Mesendoderm (in vitro differentiated cells): Measurements from ENCODE around the gene MCEMP1.

Experiments used
- DNase-seq: peaks from one replicate; pipeline ENCODE4 v3.0.0; 2013
- H2AK5ac ChIP-seq: 2 replicates; pipeline ENCODE4 v1.6.1; 2013; ENCODE audit warnings: low read length, inconsistent platforms
- H2BK120ac ChIP-seq: 2 replicates; pipeline ENCODE4 v1.6.1; 2013; ENCODE audit warnings: low read depth, mild to moderate bottlenecking, low read length, moderate library complexity, mixed read lengths
- H2BK15ac ChIP-seq: replicated peaks from 2 replicates; pipeline ENCODE4 v1.6.1; 2013; ENCODE audit warnings: low read depth, mild to moderate bottlenecking, moderate library complexity
- H2BK5ac ChIP-seq: 2 replicates; pipeline ENCODE4 v1.6.1; 2013; ENCODE audit warnings: low read length, inconsistent platforms
- H3K18ac ChIP-seq: 2 replicates; pipeline ENCODE4 v1.6.1; 2013; ENCODE audit warnings: mild to moderate bottlenecking, low read length, mixed read lengths
- H3K23ac ChIP-seq: one replicate; pipeline ENCODE4 v1.6.1; 2013; ENCODE audit warnings: low read length
- H3K27ac ChIP-seq: 2 replicates; pipeline ENCODE4 v1.5.1; 2013; ENCODE audit warnings: low read depth, mild to moderate bottlenecking, inconsistent platforms, low read length, moderate library complexity
- H3K27me3 ChIP-seq: 2 replicates; pipeline ENCODE4 v1.6.1; 2013; ENCODE audit warnings: low read length, control low read depth, mild to moderate bottlenecking, inconsistent platforms; ENCODE audit not compliant: insufficient read depth, poor library complexity
- H3K36me3 ChIP-seq: 2 replicates; pipeline ENCODE4 v1.6.1; 2013; ENCODE audit warnings: low read length, inconsistent platforms; ENCODE audit not compliant: control insufficient read depth, insufficient read depth
- H3K4ac ChIP-seq: one replicate; pipeline ENCODE4 v1.6.1; 2013; ENCODE audit warnings: low read depth, mild to moderate bottlenecking, low read length, moderate library complexity
- H3K4me1 ChIP-seq: 2 replicates; pipeline ENCODE4 v1.6.1; 2013; ENCODE audit warnings: low read depth, low read length, inconsistent platforms; ENCODE audit not compliant: control insufficient read depth
- H3K4me2 ChIP-seq: 2 replicates; pipeline ENCODE4 v1.6.1; 2013; ENCODE audit warnings: low read length
- H3K4me3 ChIP-seq: 2 replicates; pipeline ENCODE4 v1.5.1; 2013; ENCODE audit warnings: mild to moderate bottlenecking, low read length
- H3K56ac ChIP-seq: one replicate; pipeline ENCODE4 v1.6.1; 2013; ENCODE audit warnings: low read length
- H3K79me1 ChIP-seq: 2 replicates; pipeline ENCODE4 v1.6.1; 2013; ENCODE audit warnings: low read length, inconsistent platforms
- H3K79me2 ChIP-seq: 2 replicates; pipeline ENCODE4 v1.6.1; 2013; ENCODE audit warnings: mild to moderate bottlenecking, low read length; ENCODE audit not compliant: control insufficient read depth, insufficient read depth
- H3K9ac ChIP-seq: 2 replicates; pipeline ENCODE4 v1.6.1; 2013; ENCODE audit warnings: low read length, inconsistent platforms
- H4K5ac ChIP-seq: one replicate; pipeline ENCODE4 v1.6.1; 2013; ENCODE audit warnings: low read length
- H4K8ac ChIP-seq: one replicate; pipeline ENCODE4 v1.6.1; 2013; ENCODE audit warnings: low read depth, mild to moderate bottlenecking, control low read depth, low read length, moderate library complexity
- WGBS: extraction: QIAGEN DNeasy Blood & Tissue Kit; methylation state at CpG from one replicate; pipeline ENCODE4 v1.1.7; 2013; ENCODE audit warnings: low lambda C conversion rate, missing lambda C conversion rate; ENCODE audit not compliant: insufficient coverage; ENCODE audit errors: extremely low coverage; 5-methylcytosine and 5-hydroxymethylcytosine counted together

Gene MCEMP1

GRCh38 chr19:7691497-7691896, 14.6 kb downstream of the MCEMP1 start:
- H3K27me3 ChIP-seq = no peaks in the 10 kb centered on the region
- H2AK5ac ChIP-seq = no peak overlapping the region
- no peak overlapping the region for H3K56ac ChIP-seq

GRCh38 chr19:7692417-7693088, 15.7 kb downstream of the MCEMP1 start:
- H3K79me2 ChIP-seq = no peaks in the 10 kb centered on the region
- H3K56ac ChIP-seq = no peak overlapping the region
- H3K36me3 ChIP-seq = no peaks in the 10 kb centered on the region
- no peak for DNase-seq
- no peak overlapping the region for H3K23ac ChIP-seq
- no peak overlapping the region for H4K5ac ChIP-seq
- H3K9ac ChIP-seq = no peak overlapping the region
- H3K27me3 ChIP-seq = no peaks in the 10 kb centered on the region
- no peak overlapping the region for H2BK120ac ChIP-seq
- H3K4me3 ChIP-seq = no peak overlapping the region
- H3K4ac ChIP-seq = no peak overlapping the region
- no peak overlapping the region for H2BK15ac ChIP-seq
- H3K27ac ChIP-seq = no peak overlapping the region
- no peak overlapping the region for H4K8ac ChIP-seq
- no peaks in the 10 kb centered on the region for H3K79me1 ChIP-seq
- no peaks in the 10 kb centered on the region for H3K4me1 ChIP-seq
- H3K4me2 ChIP-seq = no peak overlapping the region
- no peak overlapping the region for H2BK5ac ChIP-seq
- 100% methylated on average over 4 of the region's 13 CpGs for WGBS
- no peak overlapping the region for H3K18ac ChIP-seq
- no peak overlapping the region for H2AK5ac ChIP-seq

More at GRCh38 chr19:7691497-7691896, 14.6 kb downstream of the MCEMP1 start:
- Histone ChIP-seq H4K8ac (no peak overlapping the region), H3K79me1 (no peaks in the 10 kb centered on the region), H3K4me1 (no peaks in the 10 kb centered on the region), H3K4me2 (no peak overlapping the region), H3K36me3 (no peaks in the 10 kb centered on the region), H3K4me3 (no peak overlapping the region), H3K79me2 (no peaks in the 10 kb centered on the region), H2BK5ac (no peak overlapping the region), H2BK15ac (no peak overlapping the region), H3K18ac (no peak overlapping the region), H3K27ac (no peak overlapping the region), H4K5ac (no peak overlapping the region), H3K4ac (no peak overlapping the region), H3K9ac (no peak overlapping the region), H2BK120ac (no peak overlapping the region), H3K23ac (no peak overlapping the region)
- no peak for DNase-seq

GRCh38 chr19:7694499-7694898, 17.6 kb downstream of the MCEMP1 start:
- Histone ChIP-seq H3K27ac (no peak overlapping the region), H3K27me3 (no peaks in the 10 kb centered on the region), H3K79me2 (no peaks in the 10 kb centered on the region), H4K8ac (no peak overlapping the region), H3K9ac (no peak overlapping the region), H3K79me1 (no peaks in the 10 kb centered on the region), H2BK5ac (no peak overlapping the region), H3K18ac (no peak overlapping the region), H3K36me3 (no peaks in the 10 kb centered on the region), H2BK120ac (no peak overlapping the region), H3K4ac (no peak overlapping the region), H3K56ac (no peak overlapping the region), H4K5ac (no peak overlapping the region), H3K23ac (no peak overlapping the region), H3K4me2 (no peak overlapping the region), H2AK5ac (no peak overlapping the region), H3K4me3 (no peak overlapping the region), H3K4me1 (no peaks in the 10 kb centered on the region), H2BK15ac (no peak overlapping the region)
- WGBS = no CpG with 5 or more reads among the region's 4 CpGs
- no peak for DNase-seq

GRCh38 chr19:7697721-7698287, 20.9 kb downstream of the MCEMP1 start:
- Histone ChIP-seq H3K27me3 (no peaks in the 10 kb centered on the region), H3K4me1 (no peaks in the 10 kb centered on the region), H3K79me1 (no peaks in the 10 kb centered on the region), H3K4me3 (no peak overlapping the region), H3K23ac (no peak overlapping the region), H2AK5ac (no peak overlapping the region), H3K4ac (no peak overlapping the region), H3K4me2 (no peak overlapping the region), H2BK120ac (no peak overlapping the region), H3K36me3 (no peaks in the 10 kb centered on the region), H3K27ac (no peak overlapping the region), H3K18ac (no peak overlapping the region), H4K5ac (no peak overlapping the region), H3K9ac (no peak overlapping the region), H3K79me2 (no peaks in the 10 kb centered on the region), H3K56ac (no peak overlapping the region), H2BK15ac (no peak overlapping the region), H4K8ac (no peak overlapping the region), H2BK5ac (no peak overlapping the region)
- no peak for DNase-seq
- WGBS = no CpG with 5 or more reads among the region's 10 CpGs

GRCh38 chr19:7698583-7698982, 21.7 kb downstream of the MCEMP1 start:
- Histone ChIP-seq H4K8ac (no peak overlapping the region), H3K56ac (peak overlapping the region; percentile 3), H3K36me3 (no peaks in the 10 kb centered on the region), H3K23ac (no peak overlapping the region), H3K4ac (no peak overlapping the region), H4K5ac (no peak overlapping the region), H3K79me1 (no peaks in the 10 kb centered on the region), H3K27ac (no peak overlapping the region), H2BK120ac (no peak overlapping the region), H3K4me2 (no peak overlapping the region), H3K9ac (no peak overlapping the region), H2BK15ac (no peak overlapping the region), H3K79me2 (no peaks in the 10 kb centered on the region), H3K18ac (no peak overlapping the region), H3K4me1 (no peaks in the 10 kb centered on the region), H2AK5ac (no peak overlapping the region), H3K4me3 (no peak overlapping the region), H2BK5ac (no peak overlapping the region), H3K27me3 (no peaks in the 10 kb centered on the region)
- no peak for DNase-seq
- no CpG with 5 or more reads among the region's 11 CpGs for WGBS

- H3K4me2 ChIP-seq = no peak overlapping the region
- H3K18ac ChIP-seq = no peak overlapping the region
- H3K4me1 ChIP-seq = no peaks in the 10 kb centered on the region
- no peaks in the 10 kb centered on the region for H3K79me1 ChIP-seq
- H3K27me3 ChIP-seq = no peaks in the 10 kb centered on the region
- no peak overlapping the region for H3K56ac ChIP-seq
- no peak overlapping the region for H3K9ac ChIP-seq
- H3K4me3 ChIP-seq = no peak overlapping the region
- H3K27ac ChIP-seq = no peak overlapping the region
- H3K36me3 ChIP-seq = no peaks in the 10 kb centered on the region
- no peak overlapping the region for H2BK15ac ChIP-seq
- H4K8ac ChIP-seq = no peak overlapping the region
- H4K5ac ChIP-seq = no peak overlapping the region
- H3K4ac ChIP-seq = no peak overlapping the region
- no peak overlapping the region for H2AK5ac ChIP-seq
- no CpG with 5 or more reads among the region's 2 CpGs for WGBS
- no peaks in the 10 kb centered on the region for H3K79me2 ChIP-seq
- H3K23ac ChIP-seq = no peak overlapping the region
- DNase-seq = no peak
- H2BK120ac ChIP-seq = no peak overlapping the region
- no peak overlapping the region for H2BK5ac ChIP-seq
These were observed 22.1 kb downstream of the MCEMP1 start for GRCh38 chr19:7699003-7699402.
